HepG2 (cell line): Measurements from ENCODE around the gene ITIH3. TPM values are rescaled to one million over a fixed set of nuclear protein-coding genes. Genes with fewer than 3 reads are reported as not detected.

Experiments
- HMGXB3 ChIP-seq: sonication (generic); formaldehyde crosslinking; IDR thresholded peaks from 2 replicates; pipeline ENCODE4 v1.4.0; 2020; ENCODE audit warnings: missing genetic modification reagents, borderline replicate concordance
- IKZF1 ChIP-seq: fragments of 450-650 bp; IDR thresholded peaks from 2 replicates; pipeline ENCODE4 v1.7.1; 2016
- IRF2 ChIP-seq: IDR thresholded peaks from 2 replicates; pipeline ENCODE4 v1.6.1; 2018; ENCODE audit warnings: missing genetic modification reagents, missing compliant biosample characterization
- JUNB ChIP-seq: sonication (generic); formaldehyde crosslinking; IDR thresholded peaks from 2 replicates; pipeline ENCODE4 v1.8.0; 2022; ENCODE audit warnings: missing genetic modification reagents, mild to moderate bottlenecking, borderline replicate concordance
- KLF16 ChIP-seq, 2 experiments: sonication (generic) in 1 of 2; formaldehyde crosslinking in 1 of 2; IDR thresholded peaks; 2 replicates each; pipeline versions ENCODE4 v1.6.1 to v1.8.0; 2016 to 2023; ENCODE audit warnings: missing genetic modification reagents in 2 of 2, missing compliant biosample characterization in 1 of 2
- MAFG ChIP-seq: sonication (generic); formaldehyde crosslinking; IDR thresholded peaks from 2 replicates; pipeline ENCODE4 v1.5.1; 2020; ENCODE audit warnings: mild to moderate bottlenecking, missing genetic modification reagents
- MYC ChIP-seq: sonication (generic); formaldehyde crosslinking; IDR thresholded peaks from 2 replicates; pipeline ENCODE4 v1.9.0; 2021; ENCODE audit warnings: missing genetic modification reagents, borderline replicate concordance
- PCBP2 ChIP-seq: fragments of 200-400 bp; formaldehyde crosslinking; optimal IDR thresholded peaks from 2 replicates; pipeline ENCODE3; 2018; ENCODE audit warnings: low read length, low read depth; ENCODE audit not compliant: poor library complexity, severe bottlenecking
- SKI ChIP-seq: fragments of 450-650 bp; IDR thresholded peaks from one replicate; pipeline ENCODE4 v1.6.1; 2018; ENCODE audit warnings: mild to moderate bottlenecking; ENCODE audit not compliant: partially characterized antibody
- SRSF4 ChIP-seq: fragments of 200-400 bp; formaldehyde crosslinking; IDR thresholded peaks from one replicate; pipeline ENCODE4 v1.6.1; 2018; ENCODE audit warnings: mild to moderate bottlenecking, low read depth, low read length, moderate library complexity; ENCODE audit not compliant: poor library complexity, severe bottlenecking
- TBX2 ChIP-seq: sonication (generic); formaldehyde crosslinking; IDR thresholded peaks from 2 replicates; pipeline ENCODE4 v1.5.0; 2020; ENCODE audit warnings: missing genetic modification reagents, mild to moderate bottlenecking, borderline replicate concordance
- U2AF1 ChIP-seq: fragments of 200-400 bp; formaldehyde crosslinking; optimal IDR thresholded peaks from 2 replicates; pipeline ENCODE3; 2017; ENCODE audit warnings: mild to moderate bottlenecking, low read depth, low read length
- ZMAT3 ChIP-seq: sonication (generic); formaldehyde crosslinking; conservative IDR thresholded peaks from 2 replicates; pipeline ENCODE4 v1.7.0; 2021; ENCODE audit warnings: missing genetic modification reagents
- ZNF34 ChIP-seq: sonication (generic); formaldehyde crosslinking; IDR thresholded peaks from 2 replicates; pipeline ENCODE4 v1.4.0; 2020; ENCODE audit warnings: mild to moderate bottlenecking, missing genetic modification reagents, borderline replicate concordance
- ZNF577 ChIP-seq: sonication (generic); formaldehyde crosslinking; IDR thresholded peaks from 2 replicates; pipeline ENCODE4 v1.4.0; 2020; ENCODE audit warnings: mild to moderate bottlenecking, low read depth, missing genetic modification reagents, borderline replicate concordance
- ZNF772 ChIP-seq: sonication (generic); formaldehyde crosslinking; IDR thresholded peaks from 2 replicates; pipeline ENCODE4 v1.5.0; 2020; ENCODE audit warnings: mild to moderate bottlenecking, missing genetic modification reagents
- ZNF83 ChIP-seq: sonication (generic); formaldehyde crosslinking; IDR thresholded peaks from 2 replicates; pipeline ENCODE4 v1.4.0; 2020; ENCODE audit warnings: missing genetic modification reagents, mild to moderate bottlenecking, borderline replicate concordance
- ZNF883 ChIP-seq: sonication (generic); formaldehyde crosslinking; IDR thresholded peaks from 2 replicates; pipeline ENCODE4 v1.5.1; 2020; ENCODE audit warnings: mild to moderate bottlenecking, missing genetic modification reagents; ENCODE audit errors: not compliant biosample characterization
- polyA plus RNA-seq, 8 experiments: library from polyadenylated mRNA; depleted of rRNA in 3 of 8; stranded (reverse) in 7 of 8; unstranded in 1 of 8; fragments of >200 nt; fragmentation: Illumina TruSeq in 4 of 8; extraction: Trizol in 4 of 8; gene quantifications; 2 replicates each; pipeline versions ENCODE4 v1.2.1 to v1.2.3, GENCODE V29; 2011 to 2016; ENCODE audit warnings: low read depth in 4 of 8, missing spikeins in 1 of 8, mixed read lengths in 1 of 8; ENCODE audit not compliant: insufficient read depth in 1 of 8
- total RNA-seq, 5 experiments: library from RNA; depleted of rRNA; stranded (reverse); fragments of >200 nt; fragmentation: Illumina TruSeq; extraction: Trizol; gene quantifications; 2 replicates each; pipeline ENCODE4 v1.2.3, GENCODE V29; 2016; ENCODE audit warnings: low read depth in 1 of 5
- TF ChIP-seq, protein P1 (sequence below): sonication (generic); formaldehyde crosslinking; IDR thresholded peaks from 2 replicates; pipeline ENCODE4 v1.5.0; 2020; ENCODE audit warnings: missing genetic modification reagents

Gene ITIH3
- total and polyA plus RNA-seq, 2 of the 13 experiments (the other 11 are each of a cell fraction or from before 2014, with no cell fraction given), result 105 to 632 TPM

GRCh38 chr3:52793702-52794611, 639 bp upstream of the ITIH3 start (continued):
- no peak for TF ChIP-seq SKI
- TF ChIP-seq ZNF772 (CRISPR knock-in tag), result no peak
- TF ChIP-seq IRF2 (CRISPR knock-in tag), result peak; percentile 46; the same call in 1 of the 2 replicates
- TF ChIP-seq ZNF34 (CRISPR knock-in tag), result no peak
- no peak for TF ChIP-seq PCBP2
- TF ChIP-seq, protein P1, sequence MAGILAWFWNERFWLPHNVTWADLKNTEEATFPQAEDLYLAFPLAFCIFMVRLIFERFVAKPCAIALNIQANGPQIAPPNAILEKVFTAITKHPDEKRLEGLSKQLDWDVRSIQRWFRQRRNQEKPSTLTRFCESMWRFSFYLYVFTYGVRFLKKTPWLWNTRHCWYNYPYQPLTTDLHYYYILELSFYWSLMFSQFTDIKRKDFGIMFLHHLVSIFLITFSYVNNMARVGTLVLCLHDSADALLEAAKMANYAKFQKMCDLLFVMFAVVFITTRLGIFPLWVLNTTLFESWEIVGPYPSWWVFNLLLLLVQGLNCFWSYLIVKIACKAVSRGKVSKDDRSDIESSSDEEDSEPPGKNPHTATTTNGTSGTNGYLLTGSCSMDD (CRISPR knock-in tag), result no peak
- TF ChIP-seq ZMAT3 (CRISPR knock-in tag), result no peak
- 0 out of 4 replicates have a peak, but pooled peaks of 1 of the 2 experiments have one; percentile 3 for TF ChIP-seq KLF16 (CRISPR knock-in tag; IDR thresholded peaks at IDR 0.05)
- TF ChIP-seq ZNF83, result no peak
- peak; percentile 16 for TF ChIP-seq ZNF883 (CRISPR knock-in tag)
- no peak for TF ChIP-seq IKZF1
- peak; percentile 17; the same call in 1 of the 2 replicates for TF ChIP-seq TBX2 (CRISPR knock-in tag)
- TF ChIP-seq SRSF4, result no peak
- no peak for TF ChIP-seq HMGXB3 (CRISPR knock-in tag)
- TF ChIP-seq MYC, result peak; percentile 6; the same call in 1 of the 2 replicates
- no peak for TF ChIP-seq ZNF577 (CRISPR knock-in tag)
- no peak for TF ChIP-seq MAFG (CRISPR knock-in tag)
- TF ChIP-seq U2AF1, result no peak
- no peak for TF ChIP-seq JUNB (CRISPR knock-in tag)
